Tibial artery (tissue), 4 donors: Measurements from ENCODE around the gene ITIH4.

ENCODE experiments used
- DNase-seq, 2 donors: peaks; one replicate each; pipeline ENCODE4 v3.0.0-alpha.2; 2019
- H3K27ac ChIP-seq, 2 donors: fragments of 200-600 bp; sonication (generic) in 1 of 2; 1 replicate in 1 of 2; 2 replicates in 1 of 2; pipeline ENCODE4 v1.5.1; 2018 to 2019; ENCODE audit warnings: mild to moderate bottlenecking in 1 of 2
- H3K27me3 ChIP-seq, 2 donors: fragments of 200-600 bp; sonication (generic) in 1 of 2; one replicate each; pipeline versions ENCODE4 v1.5.1 to v1.6.0; 2016 to 2019
- H3K36me3 ChIP-seq, 3 donors: fragments of 200-600 bp; sonication (generic) in 2 of 3; one replicate each; pipeline ENCODE4 v1.5.1; 2016 to 2019; ENCODE audit warnings: mild to moderate bottlenecking in 2 of 3
- H3K4me1 ChIP-seq, 4 donors: fragments of 200-600 bp; sonication (generic) in 2 of 4; 1 replicate in 3 of 4; 2 replicates in 1 of 4; pipeline ENCODE4 v1.5.1; 2016 to 2019
- H3K4me3 ChIP-seq, 2 donors: fragments of 200-600 bp; sonication (generic) in 1 of 2; 1 replicate in 1 of 2; 2 replicates in 1 of 2; pipeline ENCODE4 v1.5.1; 2018 to 2019; ENCODE audit warnings: mild to moderate bottlenecking in 2 of 2
- H3K9me3 ChIP-seq, 3 donors: fragments of 200-600 bp; sonication (generic) in 1 of 3; one replicate each; pipeline ENCODE4 v1.5.1; 2016 to 2019
- intact Hi-C: fragments of 100-400 bp; cut with DNase I; formaldehyde crosslinking; loops from one replicate; pipeline ENCODE4 v1.15.0; 2023; ENCODE audit warnings: low total_unique reads
- TF ChIP-seq, protein P1 (sequence below), 2 experiments: fragments of 200-600 bp in 1 of 2; fragments of 450-650 bp in 1 of 2; IDR thresholded peaks; one replicate each; pipeline ENCODE4 v1.5.1; 2017 to 2019; ENCODE audit warnings: antibody characterized with exemption in 2 of 2, mild to moderate bottlenecking in 1 of 2, moderate library complexity in 1 of 2

ITIH4 gene

DNA sequence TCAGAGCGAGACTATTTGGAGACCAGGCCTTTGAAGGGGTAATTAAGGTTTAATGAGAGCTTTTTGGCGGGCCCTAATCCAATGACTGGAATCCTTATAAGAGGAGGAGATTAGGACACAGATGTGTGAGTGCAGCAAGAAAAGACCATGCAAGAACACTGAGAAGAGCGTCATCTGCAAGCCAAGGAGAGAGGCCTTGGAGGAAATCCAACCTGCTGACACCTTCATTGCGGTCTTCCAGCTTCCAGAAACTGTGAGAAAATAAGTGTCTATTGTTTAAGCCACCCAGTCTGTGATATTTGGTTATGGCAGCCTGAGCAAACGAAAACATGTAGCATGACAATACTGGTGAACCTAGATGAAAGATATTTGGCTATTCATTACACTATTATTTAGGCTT is 27.4 kb upstream of the ITIH4 start:
- Histone ChIP-seq H3K9me3 (no peaks in the 10 kb centered on the region), H3K36me3 (peaks cover 9 to 44% (median 16%) of the 10 kb centered on the region in 3 donors), H3K4me3 (no peak overlapping the region), H3K4me1 (no peaks in the 10 kb centered on the region), H3K27me3 (no peaks in the 10 kb centered on the region), H3K27ac (no peak overlapping the region)
- intact Hi-C loops = loop anchor here (10.0 kb wide), 1 partner anchor 217 kb away; no protein-coding TSS in a partner anchor
- no peak for DNase-seq
- TF ChIP-seq, protein P1, sequence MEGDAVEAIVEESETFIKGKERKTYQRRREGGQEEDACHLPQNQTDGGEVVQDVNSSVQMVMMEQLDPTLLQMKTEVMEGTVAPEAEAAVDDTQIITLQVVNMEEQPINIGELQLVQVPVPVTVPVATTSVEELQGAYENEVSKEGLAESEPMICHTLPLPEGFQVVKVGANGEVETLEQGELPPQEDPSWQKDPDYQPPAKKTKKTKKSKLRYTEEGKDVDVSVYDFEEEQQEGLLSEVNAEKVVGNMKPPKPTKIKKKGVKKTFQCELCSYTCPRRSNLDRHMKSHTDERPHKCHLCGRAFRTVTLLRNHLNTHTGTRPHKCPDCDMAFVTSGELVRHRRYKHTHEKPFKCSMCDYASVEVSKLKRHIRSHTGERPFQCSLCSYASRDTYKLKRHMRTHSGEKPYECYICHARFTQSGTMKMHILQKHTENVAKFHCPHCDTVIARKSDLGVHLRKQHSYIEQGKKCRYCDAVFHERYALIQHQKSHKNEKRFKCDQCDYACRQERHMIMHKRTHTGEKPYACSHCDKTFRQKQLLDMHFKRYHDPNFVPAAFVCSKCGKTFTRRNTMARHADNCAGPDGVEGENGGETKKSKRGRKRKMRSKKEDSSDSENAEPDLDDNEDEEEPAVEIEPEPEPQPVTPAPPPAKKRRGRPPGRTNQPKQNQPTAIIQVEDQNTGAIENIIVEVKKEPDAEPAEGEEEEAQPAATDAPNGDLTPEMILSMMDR (IDR thresholded peaks at IDR 0.05) = no peak

DNA sequence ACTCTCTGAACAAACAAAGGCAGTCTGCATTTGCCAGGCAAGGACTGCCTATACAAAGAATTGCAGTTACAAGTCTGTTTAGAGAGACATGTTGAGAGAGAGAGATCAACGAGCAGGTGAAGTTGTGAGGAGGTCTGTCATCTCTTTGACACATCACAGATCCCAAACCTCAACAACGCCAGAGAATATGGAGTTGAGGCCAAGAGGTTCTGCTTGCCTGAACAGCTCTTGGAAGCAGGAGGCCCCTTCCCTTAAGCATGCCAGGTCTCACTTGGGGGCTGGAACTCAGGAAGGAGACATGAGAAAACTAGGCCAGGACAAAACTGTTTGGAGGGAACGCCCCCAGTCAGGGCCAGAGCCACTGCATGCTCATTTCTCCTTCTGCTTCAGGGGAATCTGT is 26.7 kb upstream of the ITIH4 start:
- Histone ChIP-seq H3K36me3 (peaks cover 12 to 51% (median 22%) of the 10 kb centered on the region in 3 donors), H3K27ac (no peak overlapping the region), H3K4me1 (no peaks in the 10 kb centered on the region), H3K4me3 (no peak overlapping the region), H3K27me3 (no peaks in the 10 kb centered on the region), H3K9me3 (no peaks in the 10 kb centered on the region)
- TF ChIP-seq, protein P1 (IDR thresholded peaks at IDR 0.05) = no peak
- no peak for DNase-seq
- intact Hi-C loops = loop anchor here (10.0 kb wide), 1 partner anchor 218 kb away; no protein-coding TSS in a partner anchor

DNA sequence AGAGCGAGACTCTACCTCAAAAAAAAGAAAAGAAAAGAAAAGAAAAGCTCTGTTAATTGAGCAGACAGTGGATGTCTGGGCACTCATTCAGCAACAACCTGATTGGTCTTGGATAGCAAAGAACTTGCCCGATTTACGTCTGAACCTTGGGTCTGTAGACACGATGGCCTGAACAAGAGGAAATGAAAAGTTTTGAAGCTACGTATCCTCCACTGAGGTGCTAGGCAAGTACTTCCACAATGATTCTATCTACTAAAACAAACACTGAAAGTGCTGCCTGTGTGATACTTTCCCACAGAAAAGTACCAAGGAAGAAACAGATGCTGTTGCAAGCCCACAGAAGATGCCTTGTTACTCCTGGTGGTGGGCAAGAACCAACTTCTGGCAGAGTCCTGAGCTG is 26.2 kb upstream of the ITIH4 start:
- intact Hi-C loops = loop anchor here (10.0 kb wide), 1 partner anchor 218 kb away; no protein-coding TSS in a partner anchor
- Histone ChIP-seq H3K27ac (no peak overlapping the region), H3K4me1 (no peaks in the 10 kb centered on the region), H3K36me3 (peaks cover 16 to 53% (median 27%) of the 10 kb centered on the region in 3 donors), H3K4me3 (no peak overlapping the region), H3K9me3 (no peaks in the 10 kb centered on the region), H3K27me3 (no peaks in the 10 kb centered on the region)
- TF ChIP-seq, protein P1 (IDR thresholded peaks at IDR 0.05) = no peak
- no peak for DNase-seq

DNA sequence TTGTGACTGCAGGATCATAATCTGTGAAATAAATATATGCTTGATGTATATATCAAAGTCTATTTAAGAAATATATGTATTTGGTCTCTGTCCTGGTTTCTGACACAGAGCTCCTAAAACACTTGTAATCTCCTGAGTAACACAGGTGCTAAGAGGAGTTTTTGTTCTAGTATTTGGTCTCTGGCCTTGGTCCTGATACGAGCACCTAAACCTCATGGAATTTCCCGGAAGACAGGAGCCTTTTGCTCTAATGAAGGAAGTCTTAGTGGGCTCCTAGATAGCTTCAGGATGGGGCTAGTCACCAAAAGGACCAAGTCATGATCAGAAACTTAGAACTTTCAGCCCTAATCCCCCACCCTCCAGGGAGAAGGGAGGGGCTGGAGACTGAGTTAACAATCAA is 23.5 kb upstream of the ITIH4 start:
- intact Hi-C loops = loop anchor here (5.0 to 10.0 kb wide), 2 partner anchors 78 to 221 kb away; no protein-coding TSS in a partner anchor
- no peak overlapping the region for H3K4me3 ChIP-seq
- H3K27ac ChIP-seq = no peak overlapping the region
- DNase-seq = no peak
- peaks cover 0 to 1% (median 0%) of the 10 kb centered on the region in 4 donors for H3K4me1 ChIP-seq
- no peaks in the 10 kb centered on the region for H3K9me3 ChIP-seq
- H3K36me3 ChIP-seq = peaks cover 25 to 67% (median 51%) of the 10 kb centered on the region in 3 donors
- TF ChIP-seq, protein P1 (IDR thresholded peaks at IDR 0.05) = no peak
- no peaks in the 10 kb centered on the region for H3K27me3 ChIP-seq

DNA sequence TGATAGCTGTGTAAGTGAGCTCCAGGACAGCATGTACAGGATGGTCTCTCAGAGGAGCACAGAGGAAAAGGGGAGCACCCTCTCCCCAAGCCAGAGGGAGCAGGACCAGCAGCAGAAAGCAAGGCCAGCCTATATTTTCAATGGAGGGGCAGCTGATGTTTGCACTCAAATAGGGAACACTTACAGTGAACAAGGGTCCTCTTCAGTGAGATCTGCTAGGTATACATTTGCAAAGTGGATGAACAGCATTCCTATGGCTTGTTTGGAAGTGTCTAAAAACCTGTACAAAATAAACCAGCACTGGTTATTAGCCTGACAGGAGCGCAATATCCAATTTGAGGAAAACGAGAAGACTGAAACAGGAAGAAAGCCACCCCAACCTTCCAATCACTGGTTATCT is 21.9 kb upstream of the ITIH4 start:
- Histone ChIP-seq H3K27me3 (no peaks in the 10 kb centered on the region), H3K36me3 (peaks cover 30 to 83% (median 56%) of the 10 kb centered on the region in 3 donors), H3K9me3 (no peaks in the 10 kb centered on the region), H3K27ac (no peak overlapping the region), H3K4me1 (peaks cover 0 to 13% (median 0%) of the 10 kb centered on the region in 4 donors), H3K4me3 (no peak overlapping the region)
- TF ChIP-seq, protein P1 (IDR thresholded peaks at IDR 0.05) = no peak
- DNase-seq = no peak
- intact Hi-C loops = loop anchor here (5.0 to 10.0 kb wide), 2 partner anchors 80 to 222 kb away; no protein-coding TSS in a partner anchor
